ENCODE results near the gene PANX1.

DNA sequence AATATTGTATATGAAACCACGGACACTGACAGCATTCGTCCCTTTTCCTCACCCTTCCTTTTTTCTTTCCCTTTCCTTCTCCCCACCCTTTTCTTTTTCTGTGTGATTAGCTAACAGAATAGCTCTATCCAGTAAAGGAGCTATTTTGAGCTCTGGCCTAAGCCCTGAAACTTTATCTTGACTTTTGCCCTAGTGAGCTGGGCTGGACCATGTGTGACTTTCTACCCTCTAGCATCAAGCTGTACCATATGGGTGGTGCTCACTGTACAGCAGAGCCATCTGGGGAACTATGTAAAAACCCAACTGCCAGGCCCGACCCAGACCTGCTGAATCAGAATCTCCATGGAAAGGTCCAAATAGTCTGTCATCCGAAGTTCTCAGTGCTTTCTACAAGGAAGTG, 21.9 kb upstream of the PANX1 start:
- TF ChIP-seq, protein P1, sequence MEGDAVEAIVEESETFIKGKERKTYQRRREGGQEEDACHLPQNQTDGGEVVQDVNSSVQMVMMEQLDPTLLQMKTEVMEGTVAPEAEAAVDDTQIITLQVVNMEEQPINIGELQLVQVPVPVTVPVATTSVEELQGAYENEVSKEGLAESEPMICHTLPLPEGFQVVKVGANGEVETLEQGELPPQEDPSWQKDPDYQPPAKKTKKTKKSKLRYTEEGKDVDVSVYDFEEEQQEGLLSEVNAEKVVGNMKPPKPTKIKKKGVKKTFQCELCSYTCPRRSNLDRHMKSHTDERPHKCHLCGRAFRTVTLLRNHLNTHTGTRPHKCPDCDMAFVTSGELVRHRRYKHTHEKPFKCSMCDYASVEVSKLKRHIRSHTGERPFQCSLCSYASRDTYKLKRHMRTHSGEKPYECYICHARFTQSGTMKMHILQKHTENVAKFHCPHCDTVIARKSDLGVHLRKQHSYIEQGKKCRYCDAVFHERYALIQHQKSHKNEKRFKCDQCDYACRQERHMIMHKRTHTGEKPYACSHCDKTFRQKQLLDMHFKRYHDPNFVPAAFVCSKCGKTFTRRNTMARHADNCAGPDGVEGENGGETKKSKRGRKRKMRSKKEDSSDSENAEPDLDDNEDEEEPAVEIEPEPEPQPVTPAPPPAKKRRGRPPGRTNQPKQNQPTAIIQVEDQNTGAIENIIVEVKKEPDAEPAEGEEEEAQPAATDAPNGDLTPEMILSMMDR (conservative IDR thresholded peaks at IDR 0.05 in 1 of 2, IDR thresholded peaks at IDR 0.05 in 1 of 2; ENCODE audit: low read depth in 1 of 2, low read length in 2 of 2), result no peak
- TF ChIP-seq EZH2 (IDR thresholded peaks at IDR 0.05; ENCODE audit: low read length, missing control alignments), result no peak
